Right atrium auricular region (tissue), 2 donors: ENCODE results near the gene ATAD3C. TPM values are rescaled to one million over a fixed set of nuclear protein-coding genes. Genes with fewer than 3 reads are reported as not detected.

Source experiments
- DNase-seq: peaks from one replicate; pipeline ENCODE4 v3.0.0-alpha.2; 2019; ENCODE audit warnings: low spot score
- H3K27ac ChIP-seq, 2 donors: fragments of 200-600 bp; sonication (generic); 1 replicate in 1 of 2; 2 replicates in 1 of 2; pipeline ENCODE4 v1.5.1; 2016 to 2019
- H3K27me3 ChIP-seq, 2 donors: fragments of 200-600 bp; sonication (generic); one replicate each; pipeline versions ENCODE4 v1.5.1 to v1.6.0; 2017 to 2019
- H3K36me3 ChIP-seq: fragments of 200-600 bp; sonication (generic); one replicate; pipeline ENCODE4 v1.5.1; 2016
- H3K4me1 ChIP-seq, 2 donors: fragments of 200-600 bp; sonication (generic); one replicate each; pipeline versions ENCODE4 v1.5.1 to v1.6.0; 2017 to 2019
- H3K4me3 ChIP-seq, 2 donors: fragments of 200-600 bp; sonication (generic); 1 replicate in 1 of 2; 2 replicates in 1 of 2; pipeline ENCODE4 v1.5.1; 2017 to 2019; ENCODE audit warnings: mild to moderate bottlenecking in 1 of 2, moderate library complexity in 1 of 2
- H3K9me3 ChIP-seq, 2 donors: fragments of 200-600 bp; sonication (generic); one replicate each; pipeline ENCODE4 v1.5.1; 2019
- total RNA-seq, 2 donors: library from RNA; depleted of rRNA; stranded (reverse); fragments of >200 nt; gene quantifications; one replicate each; pipeline ENCODE4 v1.1.0, GENCODE V29; 2016
- TF ChIP-seq, protein P1 (sequence below), 2 donors: fragments of 200-600 bp; sonication (generic); IDR thresholded peaks; one replicate each; pipeline ENCODE4 v1.5.1; 2019; ENCODE audit warnings: antibody characterized with exemption in 2 of 2

ATAD3C gene
- total RNA-seq, 2 donors from 2014 or later: 1.4 to 2.8 TPM

DNA sequence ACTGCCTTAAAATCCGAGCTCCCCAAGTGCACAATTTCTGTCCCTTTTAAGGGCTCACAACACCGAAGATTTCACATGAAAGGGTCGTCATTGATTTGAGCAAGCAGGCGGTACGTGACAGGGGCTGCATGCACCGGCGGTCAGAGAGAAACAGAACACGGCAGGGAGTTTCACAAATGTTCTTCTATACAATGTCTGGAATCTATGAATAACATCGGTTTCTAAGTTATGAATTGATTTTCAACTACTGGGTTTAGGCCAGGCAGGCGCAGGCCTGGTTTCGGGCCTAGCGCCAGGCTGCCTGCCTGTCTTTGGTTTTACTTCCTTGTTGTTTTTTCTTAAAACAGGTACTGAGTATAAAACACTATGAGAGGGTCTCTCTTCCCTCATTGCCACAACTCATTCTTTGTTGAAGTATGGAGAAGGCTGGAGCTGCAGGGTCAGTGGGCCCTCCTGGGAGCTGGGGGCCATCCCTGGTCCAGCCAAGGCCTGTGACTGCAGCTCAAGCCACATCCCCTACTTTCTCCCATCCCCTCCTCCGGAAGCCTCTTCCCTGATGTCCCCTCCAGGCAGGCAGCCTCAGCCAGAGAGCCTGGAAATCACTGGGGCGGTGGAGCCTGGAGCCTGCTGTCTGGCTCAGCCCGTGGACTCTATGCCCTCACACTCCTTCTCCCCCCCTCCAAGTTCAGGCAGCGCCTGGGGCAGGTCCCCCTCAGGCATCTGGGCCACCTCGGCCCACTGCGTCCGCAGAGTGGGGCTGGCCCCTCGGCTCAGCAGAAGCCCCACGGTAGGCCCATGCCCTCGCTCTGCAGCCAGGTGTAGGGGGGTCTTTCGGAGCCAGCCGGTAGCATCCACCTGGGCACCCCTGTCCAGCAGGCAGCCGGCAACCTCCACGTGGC is 30.8 kb upstream of the ATAD3C start:
- Histone ChIP-seq H3K27ac (no peak overlapping the region), H3K9me3 (no peaks in the 10 kb centered on the region), H3K4me1 (peaks cover 0 to 16% of the 10 kb centered on the region in 2 donors), H3K4me3 (no peak overlapping the region), H3K36me3 (no peaks in the 10 kb centered on the region), H3K27me3 (no peaks in the 10 kb centered on the region)
- DNase-seq: no peak
- TF ChIP-seq, protein P1, sequence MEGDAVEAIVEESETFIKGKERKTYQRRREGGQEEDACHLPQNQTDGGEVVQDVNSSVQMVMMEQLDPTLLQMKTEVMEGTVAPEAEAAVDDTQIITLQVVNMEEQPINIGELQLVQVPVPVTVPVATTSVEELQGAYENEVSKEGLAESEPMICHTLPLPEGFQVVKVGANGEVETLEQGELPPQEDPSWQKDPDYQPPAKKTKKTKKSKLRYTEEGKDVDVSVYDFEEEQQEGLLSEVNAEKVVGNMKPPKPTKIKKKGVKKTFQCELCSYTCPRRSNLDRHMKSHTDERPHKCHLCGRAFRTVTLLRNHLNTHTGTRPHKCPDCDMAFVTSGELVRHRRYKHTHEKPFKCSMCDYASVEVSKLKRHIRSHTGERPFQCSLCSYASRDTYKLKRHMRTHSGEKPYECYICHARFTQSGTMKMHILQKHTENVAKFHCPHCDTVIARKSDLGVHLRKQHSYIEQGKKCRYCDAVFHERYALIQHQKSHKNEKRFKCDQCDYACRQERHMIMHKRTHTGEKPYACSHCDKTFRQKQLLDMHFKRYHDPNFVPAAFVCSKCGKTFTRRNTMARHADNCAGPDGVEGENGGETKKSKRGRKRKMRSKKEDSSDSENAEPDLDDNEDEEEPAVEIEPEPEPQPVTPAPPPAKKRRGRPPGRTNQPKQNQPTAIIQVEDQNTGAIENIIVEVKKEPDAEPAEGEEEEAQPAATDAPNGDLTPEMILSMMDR (IDR thresholded peaks at IDR 0.05): no peak

DNA sequence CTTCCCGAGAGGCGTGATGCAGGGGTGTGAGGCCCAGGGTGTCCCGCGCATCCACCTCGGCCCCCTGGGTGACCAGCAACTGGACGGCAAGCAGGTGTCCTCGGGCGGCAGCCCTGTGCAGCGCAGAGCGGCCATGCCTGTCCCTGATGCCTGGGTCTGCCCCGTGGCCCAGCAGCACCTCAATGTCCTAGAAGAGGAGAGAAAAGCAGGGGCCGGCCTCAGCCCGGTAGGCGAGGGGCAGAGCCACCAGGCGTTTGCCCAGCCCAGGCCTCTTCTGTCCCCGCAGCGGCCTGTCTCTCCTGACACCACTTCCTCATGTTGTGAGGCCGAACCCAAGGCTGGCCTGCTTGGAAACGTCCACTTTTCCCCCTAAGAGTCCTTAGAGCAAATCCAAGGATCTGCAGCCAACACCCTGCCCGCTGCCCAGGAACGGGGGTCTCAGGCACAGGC is 30.1 kb upstream of the ATAD3C start:
- Histone ChIP-seq H3K9me3 (no peaks in the 10 kb centered on the region), H3K27ac (peak overlapping the region in 1 of 2 donors; percentile 71), H3K36me3 (no peaks in the 10 kb centered on the region), H3K4me1 (peaks cover 0 to 16% of the 10 kb centered on the region in 2 donors), H3K4me3 (peak overlapping the region in 1 of 2 donors; percentile 50), H3K27me3 (no peaks in the 10 kb centered on the region)
- TF ChIP-seq, protein P1 (IDR thresholded peaks at IDR 0.05): no peak
- no peak for DNase-seq

DNA sequence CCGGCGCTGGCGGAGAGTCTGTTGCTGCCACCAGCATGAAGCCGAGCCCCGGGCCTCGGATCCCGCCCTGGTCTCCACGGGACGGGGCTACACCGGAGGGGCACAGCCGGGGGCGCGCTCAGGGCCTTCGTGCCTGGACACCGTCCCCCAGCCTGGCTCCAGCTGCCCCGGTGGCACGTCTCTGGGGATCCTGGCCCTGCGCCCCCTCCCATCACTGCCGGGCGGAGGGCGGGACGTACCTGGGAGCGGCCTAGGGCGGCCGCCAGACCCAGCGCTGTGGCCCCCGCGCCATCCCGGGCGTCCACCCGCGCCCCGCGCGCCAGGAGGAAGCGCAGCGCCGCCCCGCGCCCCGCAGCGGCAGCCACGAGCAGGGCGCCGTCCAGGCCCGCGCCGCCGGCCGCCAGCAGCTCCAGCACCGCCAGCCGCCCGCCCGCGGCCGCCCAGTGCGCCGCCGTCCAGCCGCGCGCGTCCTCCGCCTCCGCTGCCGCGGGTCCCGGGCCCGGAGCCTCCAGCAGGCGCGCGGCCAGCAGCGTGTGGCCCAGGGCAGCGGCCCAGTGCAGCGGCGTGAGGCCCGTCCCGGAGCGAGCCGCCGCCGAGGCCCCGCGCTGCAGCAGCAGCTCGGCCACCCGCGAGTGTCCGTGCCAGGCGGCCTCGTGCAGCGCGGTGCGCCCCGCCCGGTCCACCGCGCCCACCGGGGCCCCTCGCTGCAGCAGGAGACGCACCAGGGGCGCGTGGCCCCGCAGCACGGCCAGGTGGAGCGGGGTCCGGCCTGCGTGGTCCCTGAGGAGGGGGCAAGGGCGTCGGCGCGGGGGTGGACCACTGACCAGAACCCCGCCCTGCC is 29.5 kb upstream of the ATAD3C start:
- no peak for DNase-seq
- Histone ChIP-seq H3K36me3 (no peaks in the 10 kb centered on the region), H3K9me3 (no peaks in the 10 kb centered on the region), H3K4me3 (peak overlapping the region; percentile 9 to 50), H3K27ac (peak overlapping the region in 1 of 2 donors; percentile 71), H3K27me3 (no peaks in the 10 kb centered on the region), H3K4me1 (peaks cover 0 to 16% of the 10 kb centered on the region in 2 donors)
- TF ChIP-seq, protein P1 (IDR thresholded peaks at IDR 0.05): no peak

DNA sequence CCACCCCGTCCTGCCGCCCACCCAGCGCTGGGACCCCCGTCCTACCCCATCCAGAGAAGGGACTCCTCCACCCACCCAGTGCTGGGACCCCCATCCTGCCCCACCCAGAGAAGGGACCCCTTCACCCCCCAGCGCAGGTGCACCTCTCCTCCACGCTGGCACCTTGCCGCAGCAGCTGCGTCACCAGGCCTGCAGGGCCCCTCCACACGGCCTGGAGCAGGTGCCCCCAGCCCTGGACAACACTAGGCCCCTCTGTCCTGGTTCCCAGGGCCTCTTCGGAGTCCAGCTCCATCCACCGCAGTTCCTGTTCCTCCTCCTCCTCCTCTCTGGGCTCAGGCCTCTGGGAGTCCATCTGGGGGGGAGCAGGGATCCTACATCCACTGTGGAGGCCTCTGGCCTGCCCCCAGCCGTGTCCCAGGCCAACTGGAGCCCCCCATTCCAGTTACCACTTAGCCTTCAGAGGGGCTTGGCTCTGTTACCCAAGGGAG is 28.8 kb upstream of the ATAD3C start:
- Histone ChIP-seq H3K27me3 (no peaks in the 10 kb centered on the region), H3K4me3 (peak overlapping the region in 1 of 2 donors; percentile 50), H3K9me3 (no peaks in the 10 kb centered on the region), H3K27ac (peak overlapping the region in 1 of 2 donors; percentile 4), H3K4me1 (peaks cover 0 to 16% of the 10 kb centered on the region in 2 donors), H3K36me3 (no peaks in the 10 kb centered on the region)
- TF ChIP-seq, protein P1 (IDR thresholded peaks at IDR 0.05): no peak
- no peak for DNase-seq

GRCh38 chr1:1421147-1421906 is 28.2 kb upstream of the ATAD3C start, which contains the start of gene ANKRD65:
Gene ANKRD65 (minus strand): TSS chr1:1421276. CDS start chr1:1421005, 271 bp downstream.
- TF ChIP-seq, protein P1 (IDR thresholded peaks at IDR 0.05): no peak
- H3K27me3 ChIP-seq: no peaks in the 10 kb centered on the region
- DNase-seq: no peak
- H3K4me3 ChIP-seq: peak within 1 kb of the TSS in 1 of 2 donors; percentile 50
- peaks cover 0 to 16% of the 10 kb centered on the region in 2 donors for H3K4me1 ChIP-seq
- peak within 1 kb of the TSS in 1 of 2 donors; percentile 4 for H3K27ac ChIP-seq
- H3K36me3 ChIP-seq: no peaks in the 10 kb centered on the region
- H3K9me3 ChIP-seq: no peaks in the 10 kb centered on the region
